Dermis lymphatic vessel endothelial cell (primary cell): Measurements from ENCODE around the gene ERGIC3. TPM values are rescaled to one million over a fixed set of nuclear protein-coding genes. Genes with fewer than 3 reads are reported as not detected.

Experiments used
- total RNA-seq: library from RNA; depleted of rRNA; stranded (reverse); fragments of >200 nt; gene quantifications from 2 replicates; pipeline ENCODE4 v1.2.1, GENCODE V29; 2014

ERGIC3 gene
- total RNA-seq = 358 and 363 TPM in 2 replicates

DNA sequence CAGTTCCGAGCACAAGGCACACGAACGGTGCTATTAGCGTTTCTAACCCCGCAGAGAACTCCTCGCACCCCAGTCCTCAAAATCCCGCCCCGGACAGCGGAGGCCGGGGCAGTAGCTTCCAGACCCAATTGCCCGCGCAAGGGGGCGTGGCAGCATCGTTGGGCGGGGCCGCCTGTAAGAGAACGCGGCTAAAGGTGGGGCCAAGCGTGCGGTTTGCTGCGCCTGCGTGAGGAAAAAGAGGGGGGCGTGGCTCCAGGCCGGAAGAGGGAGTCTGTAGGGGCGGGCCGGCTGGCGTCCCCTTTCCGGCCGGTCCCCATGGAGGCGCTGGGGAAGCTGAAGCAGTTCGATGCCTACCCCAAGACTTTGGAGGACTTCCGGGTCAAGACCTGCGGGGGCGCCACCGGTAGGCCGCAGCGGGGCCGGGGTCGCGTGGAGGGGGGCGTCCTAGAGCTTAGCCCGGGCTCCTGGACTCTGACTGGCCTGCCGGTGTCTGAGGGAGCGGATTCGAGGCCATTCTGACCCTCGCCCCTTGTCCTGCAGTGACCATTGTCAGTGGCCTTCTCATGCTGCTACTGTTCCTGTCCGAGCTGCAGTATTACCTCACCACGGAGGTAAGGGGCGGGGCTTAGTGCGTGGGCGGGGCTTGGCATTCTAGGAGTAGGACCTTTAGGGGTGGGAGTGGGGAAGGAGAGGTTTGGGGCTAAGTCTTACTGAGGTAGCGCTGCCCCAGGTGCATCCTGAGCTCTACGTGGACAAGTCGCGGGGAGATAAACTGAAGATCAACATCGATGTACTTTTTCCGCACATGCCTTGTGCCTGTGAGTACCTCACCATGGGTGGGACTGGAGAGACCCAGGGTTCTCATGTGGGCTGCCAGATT is at the start of gene ERGIC3:
Gene ERGIC3, plus strand, starts transcription at position 296 of the 880 bp plus-strand sequence. Its CDS starts 20 bp downstream, at position 316.

DNA sequence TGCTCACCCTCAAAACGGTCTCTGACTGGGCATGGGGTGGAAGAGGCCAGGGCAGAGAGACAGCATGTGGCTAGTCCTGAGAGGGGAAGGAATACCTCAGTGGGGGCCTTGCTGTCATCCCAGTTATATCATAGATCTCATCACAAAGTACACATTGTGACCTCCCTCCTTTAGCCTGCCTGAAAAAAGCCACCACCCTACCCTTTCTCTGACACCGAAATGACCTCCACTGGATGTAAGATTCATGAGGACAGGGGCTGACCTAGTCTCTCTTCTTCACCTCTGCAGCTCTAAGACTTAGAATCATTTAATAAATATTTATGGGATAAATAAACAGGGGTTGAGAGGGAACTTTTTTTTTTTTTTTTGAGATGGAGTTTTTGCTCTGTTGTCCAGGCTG is 12.3 kb upstream of the ERGIC3 start, which contains the start of gene C20orf173:
Gene C20orf173, minus strand, starts transcription at position 101 of the 400 bp plus-strand sequence. CDS start 279 bp downstream, outside the sequence.

Other genes with a start within 250 kb of the ERGIC3 start
- gene FAM83C, start 249.7 kb upstream of the ERGIC3 start, total RNA-seq = under 0.01 TPM in 1 of 2 replicates, not detected in the other
- 19.7 and 25.9 TPM in 2 replicates for gene UQCC1, start 130.1 kb upstream of the ERGIC3 start, total RNA-seq
- gene GDF5, start 103.8 kb upstream of the ERGIC3 start, total RNA-seq = not detected in 2 replicates
- gene CEP250, start 86.5 kb upstream of the ERGIC3 start, total RNA-seq = 10.2 and 17.3 TPM in 2 replicates
- gene C20orf173, start 12.4 kb upstream of the ERGIC3 start, total RNA-seq = not detected in 2 replicates
- gene SPAG4, start 73.8 kb downstream of the ERGIC3 start, total RNA-seq = 14.5 and 21.6 TPM in 2 replicates
- gene CPNE1, start 122.8 kb downstream of the ERGIC3 start, total RNA-seq = 83.7 and 123 TPM in 2 replicates
- gene RBM12, start 122.8 kb downstream of the ERGIC3 start, total RNA-seq = 43.7 and 55.0 TPM in 2 replicates
- gene NFS1, start 157.3 kb downstream of the ERGIC3 start, total RNA-seq = 6.5 and 15.7 TPM in 2 replicates
- gene ROMO1, start 157.3 kb downstream of the ERGIC3 start, total RNA-seq = 191 and 337 TPM in 2 replicates
- 251 and 349 TPM in 2 replicates for gene RBM39, start 200.2 kb downstream of the ERGIC3 start, total RNA-seq
- 24.8 and 24.9 TPM in 2 replicates for gene PHF20, start 229.9 kb downstream of the ERGIC3 start, total RNA-seq